COLO668 (cell line): ENCODE results near the gene STOML2.

ENCODE experiments used
- DNase-seq: peaks from one replicate; lab custom pipeline; 2025; ENCODE audit not compliant: unreplicated experiment; lab: John Stamatoyannopoulos, UW

STOML2 gene

GRCh38 chr9:35073279-35073612 is 29.7 kb downstream of the STOML2 start:
- no peak for DNase-seq

DNA sequence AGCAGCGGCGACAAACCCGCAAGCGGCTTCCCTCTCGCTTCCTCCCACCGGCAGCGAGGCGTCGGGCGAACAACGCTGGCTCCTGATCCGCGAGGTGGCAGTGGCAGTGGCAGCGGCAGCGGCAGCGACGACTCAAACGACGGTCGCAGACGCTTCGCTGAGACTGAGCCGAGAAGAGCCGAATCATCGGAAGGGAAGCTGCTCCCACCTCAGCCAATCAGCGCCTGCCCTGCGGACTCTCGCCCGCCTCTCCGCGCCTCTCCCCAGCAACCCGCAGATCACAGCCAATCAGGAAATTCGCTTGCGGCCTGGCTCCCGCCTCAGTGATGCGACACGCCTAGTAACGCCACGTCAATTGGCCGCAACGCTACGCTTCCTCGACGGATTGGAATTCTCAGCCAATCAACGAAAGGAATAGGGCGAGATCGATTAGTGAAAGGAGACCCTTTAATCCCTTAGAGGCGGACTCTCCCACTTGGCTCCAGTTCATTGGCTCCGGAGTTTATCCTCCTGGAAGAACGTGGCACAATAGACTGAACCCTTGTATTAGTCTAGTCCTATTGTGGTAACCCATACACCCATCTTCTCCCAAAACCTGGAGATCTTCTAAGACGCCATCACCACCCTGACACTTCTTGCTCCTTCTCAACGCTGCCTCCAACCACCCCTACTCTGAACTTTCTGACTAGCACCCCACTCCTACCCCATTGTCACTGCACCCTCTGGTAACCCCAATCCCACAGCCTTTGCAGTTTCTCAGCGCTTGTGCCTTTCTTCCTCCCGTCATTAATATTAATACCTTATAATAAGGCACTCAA is 30.3 kb downstream of the STOML2 start, which contains the start of gene VCP:
TSS of gene VCP (minus strand) at position 165 of the 818 bp plus-strand sequence. CDS start 272 bp downstream, outside the sequence.
- peak; percentile 96 for DNase-seq

- DNase-seq: peak; percentile 90
Observed at GRCh38 chr9:35071814-35072460, 31.0 kb downstream of the STOML2 start.

- no peak for DNase-seq
Observed at GRCh38 chr9:35070823-35071813, 31.8 kb downstream of the STOML2 start.

DNA sequence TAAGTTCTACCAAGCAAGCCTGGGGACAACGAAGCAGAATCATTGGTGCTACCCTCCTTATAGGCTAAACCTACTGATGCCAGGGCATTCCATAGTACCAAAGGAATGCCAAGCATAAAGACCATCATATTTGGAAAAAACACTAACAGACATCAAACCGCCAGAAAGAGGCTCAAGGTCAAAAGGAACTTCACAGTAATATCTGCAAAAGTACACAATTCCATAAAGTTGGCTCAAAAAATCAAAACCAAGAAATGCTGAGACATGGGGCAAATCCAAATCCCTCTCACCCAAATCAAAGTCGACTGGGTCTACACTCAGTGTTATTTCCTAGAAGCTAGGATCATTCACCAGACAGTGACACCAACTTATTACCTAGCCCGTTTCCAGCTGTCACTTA is 33.9 kb downstream of the STOML2 start:
- DNase-seq: no peak

DNA sequence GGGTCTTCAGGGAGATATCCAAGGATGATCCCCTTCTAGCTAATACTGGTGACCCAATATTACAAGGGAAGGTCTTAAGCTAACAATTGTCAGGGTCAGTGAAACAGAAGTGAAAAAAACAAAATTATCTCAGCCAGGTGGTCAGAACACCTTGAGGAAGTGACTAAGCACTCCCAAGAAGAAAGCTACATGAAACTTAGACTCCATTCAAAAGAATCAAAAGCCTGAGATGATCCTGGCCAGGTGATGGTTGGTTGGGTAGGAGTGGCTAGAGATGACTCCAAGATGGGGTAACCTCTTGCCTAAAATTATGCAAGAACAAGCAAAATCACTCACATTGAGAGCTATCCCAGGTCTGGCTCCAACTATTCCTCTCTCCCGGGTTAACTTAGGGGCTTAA is 35.9 kb downstream of the STOML2 start:
- no peak for DNase-seq

GRCh38 chr9:35060548-35061207 is 42.3 kb downstream of the STOML2 start:
- no peak for DNase-seq

DNA sequence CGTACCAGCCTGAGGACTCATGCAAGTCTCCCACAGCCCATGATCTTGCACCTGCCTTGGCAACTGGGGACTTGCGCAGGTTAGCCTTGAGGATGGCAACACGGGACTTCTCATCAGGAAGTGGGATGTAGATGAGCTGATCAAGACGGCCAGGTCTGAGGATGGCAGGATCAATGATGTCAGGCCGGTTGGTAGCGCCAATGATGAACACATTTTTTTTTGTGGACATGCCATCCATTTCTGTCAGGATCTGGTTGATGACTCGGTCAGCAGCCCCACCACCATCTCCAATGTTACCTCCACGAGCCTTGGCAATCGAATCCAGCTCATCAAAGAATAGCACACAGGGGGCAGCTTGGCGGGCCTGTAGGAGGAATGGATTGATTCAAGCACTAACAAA is 43.5 kb downstream of the STOML2 start:
- DNase-seq: no peak

- DNase-seq: no peak
Observed at GRCh38 chr9:35057271-35057620, 45.7 kb downstream of the STOML2 start.

GRCh38 chr9:35056571-35057270 is 46.2 kb downstream of the STOML2 start:
- DNase-seq: no peak

GRCh38 chr9:35054871-35055644 is 47.9 kb downstream of the STOML2 start:
- no peak for DNase-seq

- DNase-seq: no peak
Observed at GRCh38 chr9:35054185-35054835, 48.6 kb downstream of the STOML2 start.

GRCh38 chr9:35051069-35051967 is 51.6 kb downstream of the STOML2 start:
- DNase-seq: peak; percentile 25
